ENCODE measurements around the gene IL17REL.
A peak's percentile ranks its signal among the peaks of the same experiment; 100 is the strongest.

Gene IL17REL

DNA sequence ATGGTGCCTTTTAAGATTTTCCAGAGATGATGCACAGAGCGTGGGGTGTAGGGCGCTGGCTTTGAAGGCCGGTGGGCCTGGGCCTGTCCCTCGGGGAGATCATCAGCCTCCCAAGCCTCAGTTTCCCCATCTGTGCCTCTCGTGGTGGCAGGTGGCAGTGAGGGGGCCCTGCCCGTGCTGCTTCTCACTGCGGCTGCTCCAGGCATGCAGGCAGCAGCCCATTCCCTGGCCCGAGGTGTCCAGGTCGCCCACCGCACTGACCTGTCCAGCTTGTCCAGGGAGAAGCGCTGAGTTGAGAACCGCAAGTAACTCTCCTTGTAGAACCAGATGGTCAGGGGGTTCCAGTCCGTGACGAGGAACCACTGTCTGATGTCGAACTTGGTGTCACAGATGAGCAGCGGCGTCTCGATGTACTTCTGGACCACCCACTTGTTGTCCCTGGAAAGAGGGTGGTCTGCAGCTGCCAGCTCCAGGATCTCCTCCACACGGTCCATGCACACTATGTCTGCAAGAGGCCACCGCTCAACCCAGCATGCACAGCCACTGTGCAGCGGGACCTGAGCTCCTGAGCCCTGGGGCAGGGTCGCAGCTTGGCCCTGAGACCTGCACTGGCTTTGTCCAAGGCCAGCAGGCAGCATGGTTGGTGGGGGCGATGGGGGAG, 20.5 kb upstream of the IL17REL start:
- TF ChIP-seq POLR2AphosphoS5 (IDR thresholded peaks at IDR 0.05; ENCODE audit: low read depth, low read length), result no peak
- TF ChIP-seq SIN3A (IDR thresholded peaks at IDR 0.05; ENCODE audit: borderline replicate concordance, insufficient read depth, low read length), result no peak

DNA sequence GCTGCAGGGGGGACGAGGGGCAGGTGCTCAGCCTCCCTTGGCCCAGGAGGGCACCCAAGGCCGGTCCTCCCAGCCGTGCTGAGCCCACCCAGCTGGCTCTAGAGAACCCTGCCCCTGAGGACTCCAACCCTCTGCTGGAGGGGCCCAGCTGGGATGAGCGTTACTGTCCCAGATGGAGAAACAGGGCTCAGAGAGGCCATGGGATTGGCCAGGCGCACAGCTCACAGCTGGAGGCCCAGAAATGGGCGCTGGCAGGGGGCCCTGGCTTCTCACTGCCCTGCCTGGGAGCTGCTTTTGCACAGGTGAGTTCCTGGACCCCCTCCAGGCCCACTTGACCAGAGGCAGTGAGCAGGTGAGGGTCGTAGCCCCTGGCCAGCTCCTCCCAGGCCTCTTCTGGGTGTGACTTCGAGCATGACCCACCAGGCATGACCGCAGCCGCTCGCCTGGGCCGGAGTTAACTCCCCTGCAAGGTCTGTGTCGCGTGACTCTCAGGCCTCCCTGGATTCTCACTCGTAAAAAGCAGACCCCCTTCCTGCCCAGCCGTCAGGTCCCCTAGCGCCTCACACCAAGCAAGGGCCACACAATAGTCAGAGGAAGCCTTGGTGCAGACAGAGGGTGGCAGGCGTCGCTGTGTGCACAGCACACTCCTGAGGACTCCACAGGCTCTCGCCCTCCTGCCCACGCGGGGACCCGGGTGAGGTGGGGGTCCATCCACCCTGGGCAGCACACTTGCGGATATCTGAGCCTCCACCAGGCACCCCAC, 19.7 kb upstream of the IL17REL start:
- TF ChIP-seq POLR2AphosphoS5 (IDR thresholded peaks at IDR 0.05; ENCODE audit: low read depth, low read length) (no peak), FOXP2 (optimal IDR thresholded peaks at IDR 0.05; ENCODE audit: borderline replicate concordance, extremely low read depth, extremely low read length, insufficient read depth) (no peak), TAF1 (IDR thresholded peaks at IDR 0.05; ENCODE audit: borderline replicate concordance, insufficient read depth, low read length) (no peak)

DNA sequence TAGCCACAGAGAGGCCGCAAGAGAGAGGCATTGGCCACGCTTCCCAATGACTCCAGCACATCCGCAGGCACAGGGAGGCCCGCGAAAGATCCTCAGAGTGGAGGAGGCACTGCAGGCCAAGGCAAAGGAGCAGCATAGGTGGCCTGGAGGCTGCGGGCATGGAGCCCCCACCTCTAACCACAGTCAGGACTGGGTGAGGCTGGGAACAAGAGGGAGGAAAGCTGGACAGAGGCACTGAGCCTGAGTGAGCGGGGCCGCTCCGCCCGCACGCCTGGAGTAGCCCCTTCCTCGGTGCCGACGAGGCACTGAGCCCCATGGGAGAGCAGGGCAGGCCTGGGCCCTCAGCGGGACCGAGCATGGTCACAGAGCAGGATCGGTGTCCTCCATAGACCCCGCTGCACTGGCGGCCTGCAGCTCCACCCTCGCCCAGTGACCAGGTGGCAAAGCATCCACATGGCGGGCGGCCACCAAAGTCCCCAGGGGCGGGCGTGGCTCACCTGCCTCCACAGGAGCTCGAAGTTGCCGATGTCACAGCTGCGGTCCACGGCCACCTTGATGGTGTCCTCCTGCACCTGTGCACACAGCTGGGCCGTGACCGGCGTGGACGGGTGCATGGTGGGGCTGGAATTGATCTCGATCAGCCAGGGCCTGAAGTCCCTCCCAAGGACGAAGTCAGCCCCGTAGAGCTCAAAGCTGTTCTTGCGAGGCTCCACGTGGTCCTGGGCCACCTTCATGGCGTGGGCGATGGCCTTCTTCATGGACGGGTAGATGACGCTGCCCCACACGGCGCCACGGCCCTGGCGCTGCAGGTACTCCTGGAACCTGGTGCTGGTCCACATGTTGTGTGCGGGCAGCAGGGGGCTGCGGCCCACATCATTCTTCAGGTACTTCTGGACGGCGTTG, 18.9 kb upstream of the IL17REL start:
- TF ChIP-seq FOXP2 (optimal IDR thresholded peaks at IDR 0.05; ENCODE audit: borderline replicate concordance, extremely low read depth, extremely low read length, insufficient read depth), result no peak
- TF ChIP-seq, protein P1, sequence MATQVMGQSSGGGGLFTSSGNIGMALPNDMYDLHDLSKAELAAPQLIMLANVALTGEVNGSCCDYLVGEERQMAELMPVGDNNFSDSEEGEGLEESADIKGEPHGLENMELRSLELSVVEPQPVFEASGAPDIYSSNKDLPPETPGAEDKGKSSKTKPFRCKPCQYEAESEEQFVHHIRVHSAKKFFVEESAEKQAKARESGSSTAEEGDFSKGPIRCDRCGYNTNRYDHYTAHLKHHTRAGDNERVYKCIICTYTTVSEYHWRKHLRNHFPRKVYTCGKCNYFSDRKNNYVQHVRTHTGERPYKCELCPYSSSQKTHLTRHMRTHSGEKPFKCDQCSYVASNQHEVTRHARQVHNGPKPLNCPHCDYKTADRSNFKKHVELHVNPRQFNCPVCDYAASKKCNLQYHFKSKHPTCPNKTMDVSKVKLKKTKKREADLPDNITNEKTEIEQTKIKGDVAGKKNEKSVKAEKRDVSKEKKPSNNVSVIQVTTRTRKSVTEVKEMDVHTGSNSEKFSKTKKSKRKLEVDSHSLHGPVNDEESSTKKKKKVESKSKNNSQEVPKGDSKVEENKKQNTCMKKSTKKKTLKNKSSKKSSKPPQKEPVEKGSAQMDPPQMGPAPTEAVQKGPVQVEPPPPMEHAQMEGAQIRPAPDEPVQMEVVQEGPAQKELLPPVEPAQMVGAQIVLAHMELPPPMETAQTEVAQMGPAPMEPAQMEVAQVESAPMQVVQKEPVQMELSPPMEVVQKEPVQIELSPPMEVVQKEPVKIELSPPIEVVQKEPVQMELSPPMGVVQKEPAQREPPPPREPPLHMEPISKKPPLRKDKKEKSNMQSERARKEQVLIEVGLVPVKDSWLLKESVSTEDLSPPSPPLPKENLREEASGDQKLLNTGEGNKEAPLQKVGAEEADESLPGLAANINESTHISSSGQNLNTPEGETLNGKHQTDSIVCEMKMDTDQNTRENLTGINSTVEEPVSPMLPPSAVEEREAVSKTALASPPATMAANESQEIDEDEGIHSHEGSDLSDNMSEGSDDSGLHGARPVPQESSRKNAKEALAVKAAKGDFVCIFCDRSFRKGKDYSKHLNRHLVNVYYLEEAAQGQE (IDR thresholded peaks at IDR 0.05; ENCODE audit: insufficient read depth in 1 of 2, low read depth in 2 of 2, low read length in 2 of 2), result 0 out of 4 replicates have a peak, but pooled peaks of 1 of the 2 experiments have one; percentile 15

DNA sequence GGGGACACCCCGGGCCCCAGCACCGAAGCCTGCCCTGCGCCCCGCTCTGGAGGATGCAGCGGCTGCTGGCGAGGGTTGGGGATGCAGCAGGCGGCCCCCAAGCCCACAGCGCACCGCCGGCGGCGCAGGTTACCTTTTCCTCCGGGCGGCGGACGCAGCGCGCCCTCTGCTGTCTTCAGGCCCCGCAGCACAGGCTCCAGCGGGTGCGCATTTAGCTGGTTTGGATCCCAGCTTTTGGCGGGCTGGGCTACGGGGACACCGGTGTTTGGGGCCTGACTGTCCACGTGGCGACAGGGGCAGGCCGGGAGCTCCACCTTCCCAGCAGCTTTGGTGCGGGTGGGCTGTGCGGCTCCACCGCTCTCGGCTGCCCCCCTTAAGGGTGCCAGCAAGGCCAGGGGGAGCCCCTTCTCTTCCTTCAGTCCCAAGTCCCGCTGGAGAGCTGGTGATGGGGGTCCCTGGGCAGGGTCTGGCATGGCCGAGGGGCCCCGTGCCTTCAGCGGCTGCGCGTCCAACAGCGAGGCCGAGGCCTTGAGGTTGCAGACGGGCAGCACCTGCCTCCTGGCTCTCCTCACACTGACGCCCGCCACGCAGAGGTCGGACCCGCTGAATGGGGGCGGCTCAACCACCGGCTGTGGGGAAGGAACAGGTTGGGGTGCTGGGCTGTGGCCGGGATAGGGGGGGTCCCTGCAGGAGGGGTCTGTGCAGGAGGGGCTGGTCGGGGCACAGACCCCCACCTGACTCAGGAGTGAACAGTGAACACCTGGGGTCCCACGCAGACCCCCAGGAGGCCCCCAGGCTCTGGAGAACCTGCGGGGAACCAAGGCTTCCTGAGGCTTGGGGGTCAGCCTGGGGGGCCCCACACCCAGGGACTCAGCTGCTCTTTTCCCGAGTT, 18.0 kb upstream of the IL17REL start:
- TF ChIP-seq POLR2AphosphoS5 (IDR thresholded peaks at IDR 0.05; ENCODE audit: low read depth, low read length) (no peak), SIN3A (IDR thresholded peaks at IDR 0.05; ENCODE audit: borderline replicate concordance, insufficient read depth, low read length) (no peak), FOXP2 (optimal IDR thresholded peaks at IDR 0.05; ENCODE audit: borderline replicate concordance, extremely low read depth, extremely low read length, insufficient read depth) (no peak), TAF1 (IDR thresholded peaks at IDR 0.05; ENCODE audit: borderline replicate concordance, insufficient read depth, low read length) (no peak)
- TF ChIP-seq, protein P1 (IDR thresholded peaks at IDR 0.05; ENCODE audit: insufficient read depth in 1 of 2, low read depth in 2 of 2, low read length in 2 of 2), result no peak

DNA sequence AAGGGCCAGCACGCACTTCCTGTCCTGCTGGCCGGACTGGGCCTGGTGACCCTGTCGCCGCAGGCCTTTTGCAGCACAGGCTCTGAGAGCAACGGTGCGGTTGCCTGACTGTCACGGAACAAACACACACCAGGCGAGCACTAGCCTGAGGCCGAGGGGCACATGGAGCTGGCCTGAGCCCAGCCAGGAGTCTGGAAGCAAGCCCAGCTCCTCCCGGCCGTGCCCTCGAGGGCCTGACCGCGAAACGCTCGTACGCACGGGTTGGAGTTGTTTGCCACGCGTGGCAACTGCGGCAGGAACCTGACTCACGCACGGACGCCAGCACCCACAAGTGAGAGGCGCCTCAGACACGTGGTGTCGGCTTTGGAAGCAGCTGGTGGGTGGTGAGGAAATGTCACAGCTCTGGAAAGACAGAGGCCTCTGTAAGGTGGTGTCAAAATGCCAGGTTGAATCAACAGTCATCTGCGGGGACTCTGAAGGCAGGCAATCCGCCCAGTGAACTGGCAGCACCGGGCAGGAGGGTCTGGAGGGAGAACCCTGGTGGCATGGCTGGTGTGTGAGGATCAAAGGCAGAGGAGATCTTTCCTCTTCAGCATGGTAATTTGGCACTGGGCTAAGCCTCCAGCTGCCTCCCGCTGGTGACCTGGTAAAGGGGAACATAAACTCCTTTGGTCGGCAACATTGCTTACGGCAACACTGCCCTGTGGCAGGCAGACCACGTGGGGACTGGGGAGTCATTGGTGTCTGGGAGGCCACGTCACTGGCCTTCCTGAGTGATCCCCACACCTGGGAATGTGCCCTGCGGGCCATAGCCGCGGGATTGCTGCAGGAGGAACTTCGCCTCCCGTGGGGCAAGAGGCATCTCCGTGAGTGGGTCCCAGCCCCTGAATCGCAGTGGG, 15.3 kb upstream of the IL17REL start:
- TF ChIP-seq TAF1 (IDR thresholded peaks at IDR 0.05; ENCODE audit: borderline replicate concordance, insufficient read depth, low read length) (no peak), FOXP2 (optimal IDR thresholded peaks at IDR 0.05; ENCODE audit: borderline replicate concordance, extremely low read depth, extremely low read length, insufficient read depth) (no peak), POLR2AphosphoS5 (IDR thresholded peaks at IDR 0.05; ENCODE audit: low read depth, low read length) (no peak), SIN3A (IDR thresholded peaks at IDR 0.05; ENCODE audit: borderline replicate concordance, insufficient read depth, low read length) (no peak)
- TF ChIP-seq, protein P1 (IDR thresholded peaks at IDR 0.05; ENCODE audit: insufficient read depth in 1 of 2, low read depth in 2 of 2, low read length in 2 of 2), result no peak

Data from PFSK-1 (cell line).